Measurements from ENCODE around the gene AFG1L. TPM values are rescaled to one million over a fixed set of nuclear protein-coding genes. Genes with fewer than 3 reads are reported as not detected.

Gene AFG1L
- total RNA-seq, 1 experiment from 2014 or later: 8.2 TPM

GRCh38 chr6:108473197-108473596 lies 178.3 kb downstream of the AFG1L start:
- BruUV-seq (replicated peaks): no TSS peak
- peaks cover 12% of the 10 kb centered on the region for H3K36me3 Mint-ChIP-seq (ENCODE audit: insufficient read depth, unreplicated experiment)
- H3K4me1 Mint-ChIP-seq (ENCODE audit: insufficient read depth, unreplicated experiment): no peaks in the 10 kb centered on the region
- ChIA-PET CTCF (interaction anchor here (0.6 to 1.9 kb wide), 2 partner anchors 18 to 172 kb away, joined by 3 to 9 read pairs; no protein-coding TSS in a partner anchor), POLR2A (no interaction called here)
- no peak for TF ChIP-seq CTCF (IDR thresholded peaks at IDR 0.05; ENCODE audit: unreplicated experiment)
- DNase-seq (ENCODE audit: unreplicated experiment): no peak
- no peaks in the 10 kb centered on the region for H3K9me3 Mint-ChIP-seq (ENCODE audit: unreplicated experiment)
- no peak overlapping the region for H3K27ac Mint-ChIP-seq (ENCODE audit: low read depth, unreplicated experiment)
- intact Hi-C loops (cut with micrococcal nuclease): no loop called here
- no peak overlapping the region for H3K4me3 Mint-ChIP-seq (ENCODE audit: unreplicated experiment)
- no peaks in the 10 kb centered on the region for H3K27me3 Mint-ChIP-seq (ENCODE audit: insufficient read depth, unreplicated experiment)

- H3K4me3 Mint-ChIP-seq (ENCODE audit: unreplicated experiment): no peak overlapping the region
- no peaks in the 10 kb centered on the region for H3K9me3 Mint-ChIP-seq (ENCODE audit: unreplicated experiment)
- BruUV-seq (replicated peaks): no TSS peak
- no peak overlapping the region for H3K27ac Mint-ChIP-seq (ENCODE audit: low read depth, unreplicated experiment)
- no peaks in the 10 kb centered on the region for H3K27me3 Mint-ChIP-seq (ENCODE audit: insufficient read depth, unreplicated experiment)
- intact Hi-C loops (cut with micrococcal nuclease): no loop called here
- no peak for TF ChIP-seq CTCF (IDR thresholded peaks at IDR 0.05; ENCODE audit: unreplicated experiment)
- no peaks in the 10 kb centered on the region for H3K4me1 Mint-ChIP-seq (ENCODE audit: insufficient read depth, unreplicated experiment)
- CTCF ChIA-PET: interaction anchor here (0.8 to 1.6 kb wide), 2 partner anchors 15 to 427 kb away, joined by 4 to 8 read pairs; no protein-coding TSS in a partner anchor
- no peak for DNase-seq (ENCODE audit: unreplicated experiment)
- POLR2A ChIA-PET: interaction anchor here (0.8 kb wide), 1 partner anchor 363 kb away, joined by 3 read pairs; no protein-coding TSS in a partner anchor
- peaks cover 14% of the 10 kb centered on the region for H3K36me3 Mint-ChIP-seq (ENCODE audit: insufficient read depth, unreplicated experiment)
Observed at GRCh38 chr6:108476376-108476775, 181.5 kb downstream of the AFG1L start.

GRCh38 chr6:108476847-108477430 lies 182.1 kb downstream of the AFG1L start:
- Mint-ChIP-seq H3K36me3 (ENCODE audit: insufficient read depth, unreplicated experiment) (peaks cover 11% of the 10 kb centered on the region), H3K9me3 (ENCODE audit: unreplicated experiment) (no peaks in the 10 kb centered on the region), H3K27me3 (ENCODE audit: insufficient read depth, unreplicated experiment) (no peaks in the 10 kb centered on the region), H3K4me1 (ENCODE audit: insufficient read depth, unreplicated experiment) (no peaks in the 10 kb centered on the region), H3K27ac (ENCODE audit: low read depth, unreplicated experiment) (no peak overlapping the region), H3K4me3 (ENCODE audit: unreplicated experiment) (no peak overlapping the region)
- CTCF ChIA-PET: no interaction called here
- intact Hi-C loops (cut with micrococcal nuclease): no loop called here
- POLR2A ChIA-PET: no interaction called here
- no peak for DNase-seq (ENCODE audit: unreplicated experiment)
- no peak for TF ChIP-seq CTCF (IDR thresholded peaks at IDR 0.05; ENCODE audit: unreplicated experiment)
- BruUV-seq (replicated peaks): no TSS peak

- Mint-ChIP-seq H3K27me3 (ENCODE audit: insufficient read depth, unreplicated experiment) (no peaks in the 10 kb centered on the region), H3K9me3 (ENCODE audit: unreplicated experiment) (no peaks in the 10 kb centered on the region), H3K27ac (ENCODE audit: low read depth, unreplicated experiment) (no peak overlapping the region), H3K36me3 (ENCODE audit: insufficient read depth, unreplicated experiment) (peaks cover 7% of the 10 kb centered on the region), H3K4me1 (ENCODE audit: insufficient read depth, unreplicated experiment) (no peaks in the 10 kb centered on the region), H3K4me3 (ENCODE audit: unreplicated experiment) (no peak overlapping the region)
- DNase-seq (ENCODE audit: unreplicated experiment): no peak
- ChIA-PET POLR2A (no interaction called here), CTCF (interaction anchor here (3.7 kb wide), 1 partner anchor 10 kb away, joined by 17 read pairs; no protein-coding TSS in a partner anchor)
- intact Hi-C loops (cut with micrococcal nuclease): no loop called here
- no TSS peak for BruUV-seq (replicated peaks)
- no peak for TF ChIP-seq CTCF (IDR thresholded peaks at IDR 0.05; ENCODE audit: unreplicated experiment)
Observed at GRCh38 chr6:108482559-108482958, 187.7 kb downstream of the AFG1L start.

All from MCF 10A (cell line).